ENCODE measurements around the gene PLEKHM1. TPM values are rescaled to one million over a fixed set of nuclear protein-coding genes. Genes with fewer than 3 reads are reported as not detected.
A peak's percentile ranks its signal among the peaks of the same experiment; 100 is the strongest.

PLEKHM1 gene
- total and polyA plus RNA-seq, 2 of the 13 experiments (the other 11 are each of a cell fraction or from before 2014, with no cell fraction given), result 7.6 to 13.5 TPM

DNA sequence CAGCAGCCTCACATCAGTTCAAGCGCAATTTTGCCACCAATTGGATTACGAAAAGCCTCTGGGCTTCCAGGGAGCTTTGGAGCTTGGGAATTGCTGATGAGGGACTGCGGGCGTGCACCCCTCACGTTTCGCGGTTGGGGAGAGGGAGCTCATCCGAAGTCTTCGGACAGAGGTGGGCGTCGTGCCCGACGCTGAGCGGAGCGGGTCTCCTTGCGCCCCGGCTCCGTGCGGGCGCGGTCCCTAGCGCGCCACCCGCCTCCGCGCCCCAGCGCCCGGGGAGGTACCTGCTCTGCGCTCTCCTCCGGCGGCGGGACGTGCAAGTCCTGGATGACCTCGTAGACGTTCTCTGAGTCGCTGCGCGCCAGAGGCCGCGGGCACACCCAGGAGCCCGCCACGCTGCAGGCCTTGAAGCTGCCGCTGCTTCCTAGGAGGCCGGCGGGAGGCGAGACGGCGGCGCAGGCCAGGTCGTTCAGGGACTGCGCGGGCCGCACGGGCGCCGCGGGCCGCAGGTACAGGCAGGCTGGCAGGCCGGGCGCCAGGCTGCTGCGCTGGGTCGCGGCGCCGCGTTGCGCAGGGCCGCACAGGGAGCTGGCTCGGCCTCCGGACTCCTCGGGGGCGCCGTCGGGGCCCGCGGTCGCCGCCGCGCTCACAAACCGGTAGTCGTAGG lies 61.0 kb downstream of the PLEKHM1 start (continued):
- TF ChIP-seq NFKBIZ (CRISPR knock-in tag; IDR thresholded peaks at IDR 0.05), result no peak
- TF ChIP-seq HOXA9 (CRISPR knock-in tag; IDR thresholded peaks at IDR 0.05; ENCODE audit: borderline replicate concordance), result no peak
- no peak for TF ChIP-seq SMARCE1 (IDR thresholded peaks at IDR 0.05; ENCODE audit: borderline replicate concordance)
- TF ChIP-seq, protein P1, sequence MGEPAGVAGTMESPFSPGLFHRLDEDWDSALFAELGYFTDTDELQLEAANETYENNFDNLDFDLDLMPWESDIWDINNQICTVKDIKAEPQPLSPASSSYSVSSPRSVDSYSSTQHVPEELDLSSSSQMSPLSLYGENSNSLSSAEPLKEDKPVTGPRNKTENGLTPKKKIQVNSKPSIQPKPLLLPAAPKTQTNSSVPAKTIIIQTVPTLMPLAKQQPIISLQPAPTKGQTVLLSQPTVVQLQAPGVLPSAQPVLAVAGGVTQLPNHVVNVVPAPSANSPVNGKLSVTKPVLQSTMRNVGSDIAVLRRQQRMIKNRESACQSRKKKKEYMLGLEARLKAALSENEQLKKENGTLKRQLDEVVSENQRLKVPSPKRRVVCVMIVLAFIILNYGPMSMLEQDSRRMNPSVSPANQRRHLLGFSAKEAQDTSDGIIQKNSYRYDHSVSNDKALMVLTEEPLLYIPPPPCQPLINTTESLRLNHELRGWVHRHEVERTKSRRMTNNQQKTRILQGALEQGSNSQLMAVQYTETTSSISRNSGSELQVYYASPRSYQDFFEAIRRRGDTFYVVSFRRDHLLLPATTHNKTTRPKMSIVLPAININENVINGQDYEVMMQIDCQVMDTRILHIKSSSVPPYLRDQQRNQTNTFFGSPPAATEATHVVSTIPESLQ (CRISPR knock-in tag; conservative IDR thresholded peaks at IDR 0.05), result no peak
- TF ChIP-seq, protein P2, sequence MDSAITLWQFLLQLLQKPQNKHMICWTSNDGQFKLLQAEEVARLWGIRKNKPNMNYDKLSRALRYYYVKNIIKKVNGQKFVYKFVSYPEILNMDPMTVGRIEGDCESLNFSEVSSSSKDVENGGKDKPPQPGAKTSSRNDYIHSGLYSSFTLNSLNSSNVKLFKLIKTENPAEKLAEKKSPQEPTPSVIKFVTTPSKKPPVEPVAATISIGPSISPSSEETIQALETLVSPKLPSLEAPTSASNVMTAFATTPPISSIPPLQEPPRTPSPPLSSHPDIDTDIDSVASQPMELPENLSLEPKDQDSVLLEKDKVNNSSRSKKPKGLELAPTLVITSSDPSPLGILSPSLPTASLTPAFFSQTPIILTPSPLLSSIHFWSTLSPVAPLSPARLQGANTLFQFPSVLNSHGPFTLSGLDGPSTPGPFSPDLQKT (CRISPR knock-in tag; IDR thresholded peaks at IDR 0.05; ENCODE audit: borderline replicate concordance), result no peak
- no peak for TF ChIP-seq RAD21 (CRISPR knock-in tag; IDR thresholded peaks at IDR 0.05)
- TF ChIP-seq TBX2 (CRISPR knock-in tag; IDR thresholded peaks at IDR 0.05; ENCODE audit: borderline replicate concordance), result no peak
- TF ChIP-seq, protein P3, sequence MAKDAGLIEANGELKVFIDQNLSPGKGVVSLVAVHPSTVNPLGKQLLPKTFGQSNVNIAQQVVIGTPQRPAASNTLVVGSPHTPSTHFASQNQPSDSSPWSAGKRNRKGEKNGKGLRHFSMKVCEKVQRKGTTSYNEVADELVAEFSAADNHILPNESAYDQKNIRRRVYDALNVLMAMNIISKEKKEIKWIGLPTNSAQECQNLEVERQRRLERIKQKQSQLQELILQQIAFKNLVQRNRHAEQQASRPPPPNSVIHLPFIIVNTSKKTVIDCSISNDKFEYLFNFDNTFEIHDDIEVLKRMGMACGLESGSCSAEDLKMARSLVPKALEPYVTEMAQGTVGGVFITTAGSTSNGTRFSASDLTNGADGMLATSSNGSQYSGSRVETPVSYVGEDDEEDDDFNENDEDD (CRISPR knock-in tag; IDR thresholded peaks at IDR 0.05; ENCODE audit: borderline replicate concordance), result peak; percentile 27; the same call in 1 of the 2 replicates
- TF ChIP-seq, protein P4, sequence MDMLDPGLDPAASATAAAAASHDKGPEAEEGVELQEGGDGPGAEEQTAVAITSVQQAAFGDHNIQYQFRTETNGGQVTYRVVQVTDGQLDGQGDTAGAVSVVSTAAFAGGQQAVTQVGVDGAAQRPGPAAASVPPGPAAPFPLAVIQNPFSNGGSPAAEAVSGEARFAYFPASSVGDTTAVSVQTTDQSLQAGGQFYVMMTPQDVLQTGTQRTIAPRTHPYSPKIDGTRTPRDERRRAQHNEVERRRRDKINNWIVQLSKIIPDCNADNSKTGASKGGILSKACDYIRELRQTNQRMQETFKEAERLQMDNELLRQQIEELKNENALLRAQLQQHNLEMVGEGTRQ (IDR thresholded peaks at IDR 0.05; ENCODE audit: low read depth, low read length), result no peak
- TF ChIP-seq, protein P4 (CRISPR knock-in tag; IDR thresholded peaks at IDR 0.05; ENCODE audit: borderline replicate concordance), result no peak
- TF ChIP-seq ZNF629 (CRISPR knock-in tag; conservative IDR thresholded peaks at IDR 0.05), result no peak
- no peak for TF ChIP-seq HOXA7 (CRISPR knock-in tag; IDR thresholded peaks at IDR 0.05)
- no peak for TF ChIP-seq ZMYM2 (CRISPR knock-in tag; IDR thresholded peaks at IDR 0.05)
- TF ChIP-seq ZNF230 (CRISPR knock-in tag; IDR thresholded peaks at IDR 0.05), result no peak
- TF ChIP-seq ASH2L (IDR thresholded peaks at IDR 0.05; ENCODE audit: insufficient read length, low read depth, low read length), result no peak
- no peak for TF ChIP-seq ZNF17 (CRISPR knock-in tag; IDR thresholded peaks at IDR 0.05)
- TF ChIP-seq, protein P5, sequence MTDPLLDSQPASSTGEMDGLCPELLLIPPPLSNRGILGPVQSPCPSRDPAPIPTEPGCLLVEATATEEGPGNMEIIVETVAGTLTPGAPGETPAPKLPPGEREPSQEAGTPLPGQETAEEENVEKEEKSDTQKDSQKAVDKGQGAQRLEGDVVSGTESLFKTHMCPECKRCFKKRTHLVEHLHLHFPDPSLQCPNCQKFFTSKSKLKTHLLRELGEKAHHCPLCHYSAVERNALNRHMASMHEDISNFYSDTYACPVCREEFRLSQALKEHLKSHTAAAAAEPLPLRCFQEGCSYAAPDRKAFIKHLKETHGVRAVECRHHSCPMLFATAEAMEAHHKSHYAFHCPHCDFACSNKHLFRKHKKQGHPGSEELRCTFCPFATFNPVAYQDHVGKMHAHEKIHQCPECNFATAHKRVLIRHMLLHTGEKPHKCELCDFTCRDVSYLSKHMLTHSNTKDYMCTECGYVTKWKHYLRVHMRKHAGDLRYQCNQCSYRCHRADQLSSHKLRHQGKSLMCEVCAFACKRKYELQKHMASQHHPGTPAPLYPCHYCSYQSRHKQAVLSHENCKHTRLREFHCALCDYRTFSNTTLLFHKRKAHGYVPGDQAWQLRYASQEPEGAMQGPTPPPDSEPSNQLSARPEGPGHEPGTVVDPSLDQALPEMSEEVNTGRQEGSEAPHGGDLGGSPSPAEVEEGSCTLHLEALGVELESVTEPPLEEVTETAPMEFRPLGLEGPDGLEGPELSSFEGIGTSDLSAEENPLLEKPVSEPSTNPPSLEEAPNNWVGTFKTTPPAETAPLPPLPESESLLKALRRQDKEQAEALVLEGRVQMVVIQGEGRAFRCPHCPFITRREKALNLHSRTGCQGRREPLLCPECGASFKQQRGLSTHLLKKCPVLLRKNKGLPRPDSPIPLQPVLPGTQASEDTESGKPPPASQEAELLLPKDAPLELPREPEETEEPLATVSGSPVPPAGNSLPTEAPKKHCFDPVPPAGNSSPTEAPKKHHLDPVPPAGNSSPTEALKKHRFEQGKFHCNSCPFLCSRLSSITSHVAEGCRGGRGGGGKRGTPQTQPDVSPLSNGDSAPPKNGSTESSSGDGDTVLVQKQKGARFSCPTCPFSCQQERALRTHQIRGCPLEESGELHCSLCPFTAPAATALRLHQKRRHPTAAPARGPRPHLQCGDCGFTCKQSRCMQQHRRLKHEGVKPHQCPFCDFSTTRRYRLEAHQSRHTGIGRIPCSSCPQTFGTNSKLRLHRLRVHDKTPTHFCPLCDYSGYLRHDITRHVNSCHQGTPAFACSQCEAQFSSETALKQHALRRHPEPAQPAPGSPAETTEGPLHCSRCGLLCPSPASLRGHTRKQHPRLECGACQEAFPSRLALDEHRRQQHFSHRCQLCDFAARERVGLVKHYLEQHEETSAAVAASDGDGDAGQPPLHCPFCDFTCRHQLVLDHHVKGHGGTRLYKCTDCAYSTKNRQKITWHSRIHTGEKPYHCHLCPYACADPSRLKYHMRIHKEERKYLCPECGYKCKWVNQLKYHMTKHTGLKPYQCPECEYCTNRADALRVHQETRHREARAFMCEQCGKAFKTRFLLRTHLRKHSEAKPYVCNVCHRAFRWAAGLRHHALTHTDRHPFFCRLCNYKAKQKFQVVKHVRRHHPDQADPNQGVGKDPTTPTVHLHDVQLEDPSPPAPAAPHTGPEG (CRISPR knock-in tag; IDR thresholded peaks at IDR 0.05), result peak; percentile 56; the same call in 1 of the 2 replicates
